ENCODE data around the gene SDE2.

DNA sequence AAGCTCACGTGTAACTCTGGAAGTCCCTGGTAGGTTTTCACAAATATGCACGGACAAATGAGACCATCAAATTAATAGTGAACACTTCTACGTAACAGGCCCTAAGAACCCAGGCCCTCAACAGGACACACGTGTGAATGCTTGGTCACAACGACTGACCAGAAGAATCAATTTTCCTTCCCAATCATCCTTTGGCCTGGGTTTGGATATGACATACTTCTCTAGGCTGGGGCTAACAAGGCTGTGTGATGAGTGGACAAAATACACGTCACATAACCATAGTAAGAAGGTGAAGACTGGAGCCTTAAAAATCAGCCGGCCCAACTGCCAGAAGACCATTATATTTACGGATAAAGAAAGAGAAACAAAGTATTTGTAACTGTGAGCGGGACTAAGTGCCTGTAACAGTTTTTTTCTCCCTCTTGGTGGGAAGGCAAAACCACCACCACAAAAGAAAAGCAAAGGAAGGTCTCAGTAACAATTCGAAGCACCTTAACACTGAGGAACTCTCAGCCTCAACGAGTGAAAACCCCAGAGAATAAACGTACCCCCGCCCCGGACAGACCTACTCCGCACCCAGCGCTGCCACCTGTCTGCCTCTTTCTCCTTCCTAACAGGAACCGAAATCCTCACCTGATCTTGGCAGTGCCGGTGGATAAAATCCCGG lies 450 bp downstream of the SDE2 start:
- TF ChIP-seq, protein P1, sequence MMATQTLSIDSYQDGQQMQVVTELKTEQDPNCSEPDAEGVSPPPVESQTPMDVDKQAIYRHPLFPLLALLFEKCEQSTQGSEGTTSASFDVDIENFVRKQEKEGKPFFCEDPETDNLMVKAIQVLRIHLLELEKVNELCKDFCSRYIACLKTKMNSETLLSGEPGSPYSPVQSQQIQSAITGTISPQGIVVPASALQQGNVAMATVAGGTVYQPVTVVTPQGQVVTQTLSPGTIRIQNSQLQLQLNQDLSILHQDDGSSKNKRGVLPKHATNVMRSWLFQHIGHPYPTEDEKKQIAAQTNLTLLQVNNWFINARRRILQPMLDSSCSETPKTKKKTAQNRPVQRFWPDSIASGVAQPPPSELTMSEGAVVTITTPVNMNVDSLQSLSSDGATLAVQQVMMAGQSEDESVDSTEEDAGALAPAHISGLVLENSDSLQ (IDR thresholded peaks at IDR 0.05) = no peak
- no peak for TF ChIP-seq POLR2AphosphoS2 (IDR thresholded peaks at IDR 0.05; ENCODE audit: low read depth, low read length)
- TF ChIP-seq REST (IDR thresholded peaks at IDR 0.05; ENCODE audit: low read depth, low read length) = no peak
- TF ChIP-seq MXI1 (IDR thresholded peaks at IDR 0.05; ENCODE audit: low read depth, low read length) = no peak
- no peak for TF ChIP-seq EZH2 (IDR thresholded peaks at IDR 0.05; ENCODE audit: borderline replicate concordance, control insufficient read depth, low read depth, low read length)
- no peak for TF ChIP-seq PBX3 (IDR thresholded peaks at IDR 0.05; ENCODE audit: insufficient replicate concordance, low read depth, low read length)
- TF ChIP-seq BHLHE40 (IDR thresholded peaks at IDR 0.05; ENCODE audit: borderline replicate concordance in 1 of 2, low read depth in 2 of 2, low read length in 1 of 2) = no peak
- TF ChIP-seq NBN (IDR thresholded peaks at IDR 0.05) = no peak
- TF ChIP-seq CTCF (IDR thresholded peaks at IDR 0.05 in 2 of 3, conservative IDR thresholded peaks at IDR 0.05 in 1 of 3; ENCODE audit: control insufficient read depth in 2 of 3, extremely low read depth in 1 of 3, insufficient read depth in 1 of 3, low read depth in 3 of 3, low read length in 3 of 3) = no peak
- TF ChIP-seq SPI1 (IDR thresholded peaks at IDR 0.05; ENCODE audit: borderline replicate concordance, insufficient read depth, low read depth, low read length) = no peak
- TF ChIP-seq TCF12 (IDR thresholded peaks at IDR 0.05; ENCODE audit: low read depth, low read length) = no peak
- TF ChIP-seq RFX5 (IDR thresholded peaks at IDR 0.05; ENCODE audit: low read depth, low read length) = no peak
- TF ChIP-seq, protein P2, sequence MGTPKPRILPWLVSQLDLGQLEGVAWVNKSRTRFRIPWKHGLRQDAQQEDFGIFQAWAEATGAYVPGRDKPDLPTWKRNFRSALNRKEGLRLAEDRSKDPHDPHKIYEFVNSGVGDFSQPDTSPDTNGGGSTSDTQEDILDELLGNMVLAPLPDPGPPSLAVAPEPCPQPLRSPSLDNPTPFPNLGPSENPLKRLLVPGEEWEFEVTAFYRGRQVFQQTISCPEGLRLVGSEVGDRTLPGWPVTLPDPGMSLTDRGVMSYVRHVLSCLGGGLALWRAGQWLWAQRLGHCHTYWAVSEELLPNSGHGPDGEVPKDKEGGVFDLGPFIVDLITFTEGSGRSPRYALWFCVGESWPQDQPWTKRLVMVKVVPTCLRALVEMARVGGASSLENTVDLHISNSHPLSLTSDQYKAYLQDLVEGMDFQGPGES (IDR thresholded peaks at IDR 0.05) = no peak
- TF ChIP-seq BCL3 (IDR thresholded peaks at IDR 0.05; ENCODE audit: borderline replicate concordance, insufficient read depth, low read depth, low read length, poor library complexity, severe bottlenecking) = no peak
